Stimulated activated CD4-positive, alpha-beta T cell treated with anti-CD3 and anti-CD28 coated beads, Interleukin-2, amount 100 ng/mL, for 4 hours (primary cell): ENCODE results near the gene TRABD2B.

Experiments used
- DNase-seq: peaks from one replicate; pipeline ENCODE4 v3.0.0-alpha.2; 2020; ENCODE audit warnings: low read depth

The TRABD2B gene

DNA sequence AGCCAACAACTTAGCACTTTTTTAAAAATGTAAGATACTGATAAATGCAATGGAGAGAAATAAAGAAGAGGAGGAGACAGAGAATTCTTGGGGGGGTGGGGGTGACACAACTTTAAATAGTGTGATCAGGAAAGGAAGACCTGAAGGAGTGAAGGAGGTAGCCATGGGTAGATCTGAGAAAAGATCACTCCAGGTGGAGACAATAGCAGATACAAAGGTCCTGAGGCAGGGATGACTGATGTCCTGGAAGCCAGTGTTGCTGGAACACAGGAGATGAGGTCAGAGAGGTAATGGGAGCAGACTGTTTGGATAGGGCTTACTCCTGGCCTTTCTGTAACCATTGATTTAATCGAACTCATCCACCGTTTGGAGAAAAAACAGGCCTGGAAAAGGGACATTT, 24.6 kb upstream of the TRABD2B start:
- DNase-seq = no peak

DNA sequence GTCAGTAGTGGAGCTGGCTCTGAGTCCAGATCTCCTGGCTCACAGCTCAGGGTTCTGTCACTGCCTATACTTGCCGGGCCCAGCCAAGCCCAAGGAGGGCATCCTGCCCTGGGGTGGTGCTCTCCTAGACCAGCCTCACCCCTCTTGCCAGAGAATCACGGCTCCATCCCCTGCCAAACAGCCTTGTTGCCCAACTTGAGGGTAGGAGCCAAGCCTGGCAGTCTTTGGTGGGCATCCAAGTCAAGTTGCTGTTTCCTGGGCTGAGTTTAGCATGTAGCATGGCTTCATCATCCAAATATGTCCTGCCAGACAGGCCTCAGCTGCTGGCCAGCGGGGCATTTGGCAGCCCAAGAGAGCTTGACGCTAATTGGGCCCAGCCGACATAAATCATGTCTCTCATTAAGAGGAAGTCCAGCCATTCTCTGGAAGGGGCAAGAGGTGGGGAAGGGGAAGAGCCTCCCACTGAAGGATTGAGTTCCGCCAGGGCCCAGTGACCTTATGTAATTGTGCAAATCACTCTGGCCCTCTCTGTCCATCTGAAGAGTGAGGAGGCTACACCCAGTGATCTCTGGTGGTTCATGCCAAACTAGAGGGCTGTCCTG, 22.6 kb upstream of the TRABD2B start:
- no peak for DNase-seq

DNA sequence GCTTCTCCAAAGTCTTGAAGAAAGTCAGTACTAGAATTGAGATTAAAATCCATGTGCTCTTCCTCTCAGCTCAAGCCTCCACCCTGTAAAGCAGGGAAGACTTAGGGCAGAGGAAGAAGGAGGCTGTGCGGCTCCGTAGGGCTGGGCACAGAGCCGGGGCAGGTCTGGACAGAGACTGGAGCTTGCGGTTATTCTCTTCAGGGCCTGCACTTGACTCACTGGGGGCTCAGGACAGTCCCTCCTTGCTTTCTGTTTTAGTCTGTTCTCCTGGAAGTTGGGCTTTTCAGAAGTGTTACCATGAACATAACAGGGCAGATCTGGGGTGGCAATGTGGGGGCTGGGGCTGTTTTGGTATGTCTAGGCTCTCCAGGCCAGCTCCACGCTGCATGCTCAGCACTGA, 21.6 kb upstream of the TRABD2B start:
- DNase-seq = no peak

DNA sequence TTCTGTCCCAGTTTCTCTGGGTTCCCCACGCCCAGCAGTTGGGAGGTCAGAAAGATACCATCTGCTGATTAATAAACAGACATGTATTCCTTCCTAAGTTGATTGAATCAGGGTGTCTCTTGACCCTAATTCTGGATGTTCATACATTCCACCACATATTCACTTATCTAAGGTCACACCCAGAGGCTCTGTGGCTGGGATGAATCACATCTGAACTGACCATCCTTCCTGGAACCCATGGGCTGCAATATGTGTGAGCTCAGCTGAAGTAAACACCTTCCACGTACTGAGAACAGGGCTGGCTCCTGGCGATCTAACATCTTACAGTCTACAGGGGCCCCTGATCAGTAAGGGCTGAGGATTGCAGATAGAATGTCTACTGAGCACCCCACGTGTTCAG, 20.5 kb upstream of the TRABD2B start:
- no peak for DNase-seq

DNA sequence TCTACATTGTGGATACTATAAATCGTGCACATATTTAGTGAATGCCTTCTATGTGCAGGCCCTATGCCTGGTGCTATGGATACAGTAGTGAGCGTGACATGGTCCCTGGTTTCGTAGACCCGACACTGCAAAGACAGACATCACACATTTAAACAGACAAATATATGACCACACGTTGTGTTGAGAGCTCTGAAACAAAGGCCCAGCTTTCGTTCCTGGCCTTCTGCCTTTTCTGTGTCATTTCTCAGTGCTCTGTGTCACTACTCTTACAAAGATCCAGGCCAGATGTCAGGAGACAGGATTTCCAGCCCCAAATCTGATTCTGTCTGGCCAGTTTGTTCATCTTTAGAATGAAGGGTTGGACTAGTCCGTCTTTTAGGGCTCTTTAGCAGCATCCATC, 19.3 kb upstream of the TRABD2B start:
- DNase-seq = no peak

DNA sequence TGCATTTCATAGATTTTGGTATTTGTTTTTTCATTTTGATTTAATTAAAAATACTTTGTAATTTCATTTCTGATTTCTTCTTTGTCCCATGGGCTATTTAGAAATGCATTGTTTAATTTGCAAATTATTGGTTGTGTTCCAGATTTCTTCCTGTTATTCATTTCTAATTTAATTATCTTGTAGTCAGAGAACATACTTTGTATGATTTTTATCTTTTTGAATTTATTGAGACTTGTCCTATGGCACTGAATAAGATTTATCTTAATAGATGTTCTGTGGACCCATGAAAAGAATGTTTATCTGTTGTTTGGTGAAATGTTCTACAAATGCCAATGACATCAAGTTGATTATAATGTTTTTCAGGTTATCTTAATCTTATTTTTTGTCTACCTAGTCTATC, 16.1 kb upstream of the TRABD2B start:
- DNase-seq = no peak

DNA sequence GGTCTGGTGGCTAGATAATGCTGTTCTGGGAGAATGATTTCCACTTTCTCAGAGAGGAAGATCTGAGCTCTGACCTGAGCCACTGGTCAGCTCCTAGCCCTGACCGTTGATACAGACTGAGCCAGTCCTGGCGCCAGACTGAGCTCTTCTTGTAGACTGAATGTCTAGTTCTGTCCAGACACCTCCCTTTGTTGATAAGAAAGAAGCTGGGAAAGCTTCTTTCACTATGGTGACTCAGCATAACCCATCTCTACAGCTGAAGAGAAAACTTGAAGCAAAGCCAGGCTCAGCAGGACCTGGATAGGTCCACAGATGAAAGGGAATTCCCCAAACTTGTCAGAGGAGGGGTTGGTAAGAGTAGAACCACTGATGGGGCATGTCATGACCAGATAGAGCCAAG, 9.9 kb upstream of the TRABD2B start:
- no peak for DNase-seq

DNA sequence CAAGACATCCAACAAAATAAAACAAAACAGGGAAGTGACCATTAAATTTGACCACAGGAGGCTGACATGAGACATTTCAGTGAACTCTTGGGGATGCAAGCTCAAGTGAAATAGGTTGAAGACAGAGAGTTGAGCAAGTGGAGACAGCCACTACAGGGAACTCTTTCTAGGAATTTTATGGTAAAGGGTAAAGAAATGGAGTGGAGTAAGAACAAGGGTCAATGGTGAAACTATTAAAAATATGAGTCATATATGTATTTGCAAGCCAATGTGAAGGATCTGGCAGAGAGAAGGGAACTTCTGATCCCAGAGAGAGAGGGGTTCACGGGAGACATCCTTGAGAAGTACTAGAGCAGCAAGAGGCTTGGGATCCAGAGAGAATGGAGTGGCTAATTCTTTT, 9.1 kb upstream of the TRABD2B start:
- DNase-seq = no peak

DNA sequence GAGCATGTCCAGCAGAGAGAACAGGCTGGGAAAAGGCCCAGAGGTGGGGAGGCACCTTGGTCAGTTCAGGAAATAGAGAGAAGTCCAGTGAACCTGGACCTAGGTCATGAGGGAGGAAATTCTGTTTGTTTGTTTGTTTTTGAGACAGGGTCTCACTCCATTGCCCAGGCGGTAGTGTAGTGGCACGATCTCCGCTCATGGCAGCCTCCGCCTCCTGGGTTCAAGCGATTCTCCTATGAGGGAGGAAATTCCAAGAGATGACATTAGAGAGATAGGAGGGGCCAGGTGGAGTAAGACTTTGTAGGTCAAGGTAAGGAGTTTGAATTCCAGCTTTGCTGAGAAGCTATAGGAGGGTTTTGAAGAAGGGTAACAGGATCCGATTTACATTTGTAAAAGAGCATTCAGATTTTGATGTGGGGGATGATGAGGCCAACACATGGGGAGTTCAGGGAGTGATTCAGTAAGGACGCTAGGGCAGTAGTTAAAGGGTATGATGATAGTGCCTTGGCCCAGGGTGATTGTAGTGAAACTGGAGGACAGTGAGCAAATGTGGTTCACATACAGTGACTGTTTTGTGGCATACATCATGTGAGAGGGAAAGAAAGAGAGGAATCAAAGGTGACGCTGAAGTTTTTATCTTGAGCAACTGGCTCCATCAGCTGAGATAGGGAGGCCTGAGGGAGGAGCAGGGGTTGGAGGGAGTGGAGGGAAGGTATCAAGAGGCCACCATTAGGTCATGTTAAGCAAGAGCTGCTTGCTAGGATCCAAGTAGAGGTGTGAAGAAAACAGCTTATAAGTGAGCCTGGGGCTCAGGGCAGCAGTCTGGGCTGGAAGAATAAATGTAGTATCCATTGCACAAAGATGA, 8.3 kb upstream of the TRABD2B start:
- DNase-seq = no peak

DNA sequence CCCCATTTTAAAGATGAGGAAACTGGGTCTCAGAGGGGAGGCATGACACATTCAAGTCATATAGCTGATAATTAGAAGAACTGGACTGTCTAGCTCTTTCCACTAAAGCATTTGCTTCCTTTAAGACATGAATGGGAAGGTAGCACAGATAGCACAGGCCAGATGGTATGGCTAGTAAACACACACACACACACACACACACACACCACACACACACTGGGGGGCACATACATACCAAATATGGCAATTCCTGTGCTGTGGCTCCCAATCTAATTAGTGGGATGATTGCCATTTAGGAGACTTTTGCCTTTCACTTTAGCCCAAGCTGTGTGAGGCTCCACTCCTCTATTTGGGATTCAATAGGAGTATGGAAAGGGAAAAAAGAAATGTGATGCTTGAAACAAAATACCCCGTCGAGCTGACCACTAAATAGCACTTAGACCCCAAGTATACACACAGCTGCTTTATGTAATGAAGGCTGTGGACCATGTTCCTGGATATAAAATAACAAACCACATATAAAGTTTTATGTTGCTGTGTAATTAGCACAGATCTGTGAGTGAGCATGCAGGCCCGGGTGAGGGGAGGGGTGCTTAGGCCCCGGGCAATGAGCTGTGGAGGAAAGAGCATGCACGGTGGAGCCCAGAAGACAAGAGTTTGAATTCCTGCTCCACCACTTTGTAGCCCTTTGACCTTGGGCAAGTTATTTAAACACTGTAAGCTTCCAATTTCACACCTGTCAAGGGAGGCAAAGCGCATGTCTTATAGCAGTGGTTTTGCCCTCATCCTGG, 6.8 kb upstream of the TRABD2B start:
- no peak for DNase-seq

DNA sequence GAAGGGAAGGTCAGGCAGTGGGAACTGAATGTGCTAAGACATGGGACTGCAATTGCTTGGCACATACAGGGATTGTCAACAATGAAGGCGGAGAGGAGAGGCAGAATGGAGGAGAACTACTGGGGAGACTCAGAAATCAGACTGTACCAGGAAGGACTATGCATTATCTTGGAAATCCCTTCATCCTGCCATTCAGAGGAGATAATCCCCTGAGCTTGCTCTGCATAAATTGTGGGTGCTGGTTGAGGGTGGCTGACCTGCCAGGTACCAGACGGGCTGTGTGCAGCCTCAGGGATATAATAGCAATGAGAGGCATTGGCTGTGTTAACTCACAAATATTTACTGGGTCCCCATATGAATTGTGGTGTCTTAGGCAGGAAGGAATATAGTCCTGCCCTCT, 5.0 kb upstream of the TRABD2B start:
- no peak for DNase-seq

DNA sequence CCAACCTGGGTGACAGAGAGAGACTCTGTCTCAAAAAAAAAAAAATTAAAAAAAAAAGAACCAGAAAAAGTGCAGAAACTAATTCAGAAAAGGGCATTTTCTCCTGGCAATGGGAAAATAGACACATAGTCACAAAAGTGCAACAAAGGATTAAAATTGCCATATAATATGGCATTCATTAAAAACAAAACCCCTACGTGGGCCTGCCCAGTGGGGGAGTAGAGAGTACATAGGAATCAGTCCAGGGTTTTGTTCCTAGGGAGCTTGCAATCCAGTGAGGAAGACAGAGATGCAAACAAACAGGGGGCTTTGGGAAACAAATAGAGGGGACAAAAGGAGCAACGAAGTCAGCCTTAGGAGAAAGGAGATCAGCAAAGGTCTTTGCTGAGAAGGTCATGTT, 4.5 kb upstream of the TRABD2B start:
- no peak for DNase-seq

DNA sequence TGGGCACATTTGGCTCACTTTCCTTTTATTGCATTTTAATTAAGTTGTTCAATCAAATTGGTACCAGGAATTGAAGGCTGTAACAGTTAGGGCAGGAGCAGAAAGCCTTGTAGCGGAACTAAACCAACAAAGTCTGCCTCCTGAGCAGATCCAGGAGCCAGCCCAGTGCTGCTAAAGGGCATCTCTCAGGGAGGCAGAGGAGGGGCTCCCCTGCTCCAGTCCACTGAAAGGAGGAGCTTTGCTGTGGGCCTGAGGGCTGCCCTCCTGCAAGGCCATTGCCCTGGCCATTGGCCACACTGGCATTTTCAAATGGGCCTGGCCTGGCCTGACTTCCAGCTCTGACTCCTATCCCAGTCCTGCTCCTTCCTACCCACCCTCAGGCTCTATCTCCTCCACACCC, 3.7 kb upstream of the TRABD2B start:
- no peak for DNase-seq

DNA sequence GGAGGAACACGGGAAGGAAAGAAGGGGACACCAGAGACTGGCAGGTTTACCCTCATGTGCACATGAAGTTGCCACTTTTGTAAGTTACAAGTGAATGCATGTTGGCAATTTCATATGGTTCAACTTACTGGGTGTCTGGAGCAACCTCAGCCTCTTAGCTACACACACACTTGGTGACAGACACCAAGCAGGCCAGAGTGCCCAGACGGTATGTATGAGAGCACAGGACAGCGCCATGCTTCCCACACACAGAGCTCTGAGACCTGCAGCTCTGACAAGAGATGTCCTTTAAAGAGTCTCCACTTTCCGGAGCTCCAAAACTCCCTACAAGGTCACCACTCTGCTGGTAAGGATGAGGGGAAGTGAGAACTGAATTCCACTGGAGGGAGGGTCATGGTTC, 1.9 kb upstream of the TRABD2B start:
- DNase-seq = no peak

DNA sequence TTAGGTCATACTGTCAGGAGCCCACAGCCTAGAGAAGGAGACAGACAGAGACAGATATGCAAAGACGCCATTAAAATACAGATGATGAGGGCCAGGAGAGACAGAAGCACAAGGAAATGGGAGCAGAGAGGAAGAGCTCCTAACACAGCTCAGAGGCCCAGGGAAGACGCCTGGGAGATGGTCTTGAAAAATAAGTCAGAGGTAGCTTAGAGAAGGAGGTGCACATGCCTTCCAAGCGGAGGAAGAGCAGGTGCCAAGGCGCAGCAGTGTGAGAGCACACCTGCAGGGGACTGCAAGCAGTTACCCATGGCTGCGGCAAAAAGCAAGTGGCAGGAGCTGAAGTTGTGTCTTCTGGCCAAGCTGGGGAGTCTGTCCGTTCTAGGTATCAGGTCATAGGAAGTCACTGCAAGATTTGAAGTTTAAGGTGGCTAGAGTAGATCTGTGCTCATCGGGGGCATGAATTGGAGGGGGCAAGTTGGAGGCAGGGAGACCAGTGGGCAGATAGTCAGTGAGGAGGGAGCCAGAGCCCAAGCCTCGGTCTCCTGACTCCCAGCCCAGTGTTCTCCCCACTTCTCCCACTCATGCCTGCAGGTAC, 1.3 kb upstream of the TRABD2B start:
- DNase-seq = no peak

DNA sequence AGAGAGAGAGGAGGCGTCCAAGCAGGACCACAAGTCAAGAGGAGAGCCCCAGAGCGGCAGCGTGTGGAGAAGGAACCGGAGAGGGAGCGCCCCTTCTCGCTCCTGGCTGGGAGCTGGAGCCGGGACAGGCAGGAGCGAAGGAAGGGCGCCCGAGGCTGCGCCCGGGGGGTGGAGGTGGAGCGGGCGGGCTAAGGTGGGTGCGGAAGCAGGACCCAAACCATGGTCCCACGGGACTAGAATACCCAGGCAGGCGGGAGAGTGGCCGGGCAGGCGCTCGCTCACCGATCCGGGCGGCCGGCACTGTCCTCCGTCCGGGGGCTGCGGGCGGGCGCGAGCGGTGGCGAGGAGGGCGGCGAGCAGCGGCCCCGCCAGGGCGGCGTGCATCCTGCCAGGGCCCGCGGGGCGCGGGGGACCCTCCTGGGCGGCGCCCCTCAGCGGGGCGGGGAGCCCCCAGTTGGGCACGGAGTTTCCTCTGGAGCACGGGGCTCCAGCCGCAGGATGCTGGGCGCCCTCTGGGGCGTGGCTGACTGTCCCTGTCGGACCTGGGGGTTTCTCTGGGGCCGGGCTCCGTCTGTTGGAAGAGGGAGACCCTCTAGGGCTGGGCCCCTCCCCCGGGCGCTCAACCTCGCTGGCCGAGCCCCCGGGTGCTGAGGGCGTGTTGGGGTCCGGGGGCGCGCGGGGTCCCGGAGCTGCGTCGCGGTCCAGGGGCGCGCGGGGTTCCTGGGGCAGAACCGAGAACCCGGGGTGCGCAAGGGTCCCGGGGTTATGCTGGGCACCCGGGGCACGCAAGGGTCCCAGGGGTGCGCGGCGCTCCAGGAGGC, 569 bp downstream of the TRABD2B start:
- DNase-seq = no peak

DNA sequence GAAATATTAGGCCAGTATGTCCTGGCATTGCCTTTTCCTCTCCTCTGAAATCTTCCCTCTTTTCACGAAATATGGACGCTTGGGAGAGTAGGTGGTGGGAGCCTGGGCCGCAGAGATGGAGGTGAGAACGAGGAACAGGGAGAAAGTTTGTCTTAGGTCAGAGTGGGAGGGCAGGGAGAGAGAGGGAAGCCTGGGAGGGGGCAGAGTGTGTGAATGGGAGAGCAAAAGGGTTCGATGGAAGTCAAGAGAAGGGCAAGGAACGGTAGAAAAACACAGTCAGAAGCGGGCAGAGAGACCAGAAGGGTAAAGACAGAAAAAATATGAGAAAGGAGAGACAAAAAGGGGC, 1.2 kb downstream of the TRABD2B start:
- no peak for DNase-seq

DNA sequence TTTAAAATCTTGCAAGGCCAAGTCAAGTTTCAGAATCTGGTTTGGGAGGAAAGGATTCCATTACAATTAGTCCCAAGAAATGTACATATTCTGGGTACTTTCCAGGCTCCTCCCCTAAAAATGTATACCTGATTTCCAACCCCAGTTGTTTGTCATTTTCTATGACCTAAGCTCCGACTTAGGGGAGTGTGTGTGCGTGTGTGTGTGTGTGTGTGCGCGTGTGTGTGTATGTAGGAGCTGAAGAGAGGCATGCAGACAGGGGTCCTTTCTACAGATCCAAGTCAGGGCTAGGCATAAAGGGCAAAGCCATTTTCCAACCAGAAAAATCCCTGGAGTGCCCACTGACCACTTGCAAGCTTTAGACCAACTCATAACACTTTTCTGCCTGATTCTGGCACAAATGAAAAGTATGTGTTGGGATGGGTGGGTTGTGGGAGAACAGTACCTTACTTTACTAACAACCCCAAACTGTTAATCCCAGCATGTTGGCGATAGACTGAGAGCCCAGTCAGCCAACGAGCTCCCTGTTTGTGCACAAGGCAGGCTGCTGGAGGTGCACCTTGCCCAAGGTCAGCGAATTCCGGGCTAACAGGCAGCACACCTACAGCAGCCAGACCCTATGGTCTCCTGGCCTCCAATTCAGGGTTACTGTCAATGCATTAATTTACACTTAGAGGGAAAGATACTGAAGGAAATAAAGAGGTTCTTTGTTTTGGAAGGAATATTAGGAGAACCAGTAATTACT, 1.7 kb downstream of the TRABD2B start:
- DNase-seq = no peak

DNA sequence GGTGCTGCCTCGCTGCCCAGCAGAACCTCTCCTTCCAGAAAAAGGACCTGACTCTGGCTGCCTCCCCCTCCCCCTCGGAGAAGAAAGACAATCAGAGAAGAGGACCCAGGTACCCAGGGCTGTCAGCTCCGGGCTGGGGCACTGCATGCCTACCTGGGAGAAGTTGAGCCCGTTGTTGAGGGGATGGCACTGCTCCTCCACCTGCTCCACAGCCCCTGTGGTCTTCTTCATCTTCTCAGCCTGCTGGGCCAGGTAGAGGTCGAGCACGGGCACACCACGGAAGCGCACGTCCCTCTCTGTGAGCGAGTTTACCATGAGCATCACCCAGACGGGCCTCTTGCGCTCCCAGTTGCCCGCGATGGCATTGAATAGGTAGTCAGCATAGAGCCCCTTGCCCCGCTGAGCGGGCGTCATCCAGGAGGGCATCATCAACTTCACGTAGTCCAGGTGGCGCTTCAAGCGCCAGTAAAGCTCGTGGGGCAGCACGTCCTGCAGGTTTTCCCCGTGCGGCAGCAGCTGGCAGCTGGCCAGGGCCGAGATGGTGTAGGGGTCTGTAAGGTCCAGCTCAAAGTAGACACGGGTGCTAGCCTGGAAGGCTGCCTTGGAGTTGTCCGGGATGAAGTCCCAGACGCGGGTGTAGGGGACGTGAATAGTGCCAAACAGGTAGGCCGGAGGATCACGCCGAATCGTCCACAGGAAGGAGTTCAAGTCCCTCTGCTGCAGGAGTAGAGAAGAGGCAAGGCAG, 3.1 kb downstream of the TRABD2B start:
- DNase-seq = no peak

DNA sequence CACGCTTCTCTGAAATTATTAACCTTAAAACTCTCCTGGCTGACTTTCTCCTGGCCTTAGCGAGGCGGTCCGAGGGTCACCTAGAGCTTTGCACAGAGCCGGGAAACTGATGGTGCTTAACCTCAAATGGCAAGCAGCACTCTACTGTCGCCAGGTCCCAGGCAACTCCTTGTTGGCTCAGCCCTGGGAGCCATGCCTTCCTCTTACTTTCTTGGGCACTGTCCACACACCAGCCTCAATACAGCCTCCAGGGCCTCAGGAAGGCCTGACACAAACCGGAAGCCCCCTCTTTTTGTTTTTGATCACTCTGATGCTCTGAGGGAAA, 3.8 kb downstream of the TRABD2B start:
- no peak for DNase-seq
